Hepatocyte (in vitro differentiated cells): Measurements from ENCODE around the gene SHISA3.

Source experiments
- EZH2 ChIP-seq: fragments of 200-600 bp; sonication (generic); IDR thresholded peaks from 2 replicates; pipeline ENCODE4 v1.6.1; 2016; ENCODE audit warnings: antibody characterized with exemption, mild to moderate bottlenecking, borderline replicate concordance
- TF ChIP-seq, protein P1 (sequence below): fragments of 200-600 bp; sonication (generic); IDR thresholded peaks from 2 replicates; pipeline ENCODE4 v1.5.1; 2016; ENCODE audit warnings: antibody characterized with exemption, mild to moderate bottlenecking; ENCODE audit not compliant: poor library complexity

- TF ChIP-seq, protein P1, sequence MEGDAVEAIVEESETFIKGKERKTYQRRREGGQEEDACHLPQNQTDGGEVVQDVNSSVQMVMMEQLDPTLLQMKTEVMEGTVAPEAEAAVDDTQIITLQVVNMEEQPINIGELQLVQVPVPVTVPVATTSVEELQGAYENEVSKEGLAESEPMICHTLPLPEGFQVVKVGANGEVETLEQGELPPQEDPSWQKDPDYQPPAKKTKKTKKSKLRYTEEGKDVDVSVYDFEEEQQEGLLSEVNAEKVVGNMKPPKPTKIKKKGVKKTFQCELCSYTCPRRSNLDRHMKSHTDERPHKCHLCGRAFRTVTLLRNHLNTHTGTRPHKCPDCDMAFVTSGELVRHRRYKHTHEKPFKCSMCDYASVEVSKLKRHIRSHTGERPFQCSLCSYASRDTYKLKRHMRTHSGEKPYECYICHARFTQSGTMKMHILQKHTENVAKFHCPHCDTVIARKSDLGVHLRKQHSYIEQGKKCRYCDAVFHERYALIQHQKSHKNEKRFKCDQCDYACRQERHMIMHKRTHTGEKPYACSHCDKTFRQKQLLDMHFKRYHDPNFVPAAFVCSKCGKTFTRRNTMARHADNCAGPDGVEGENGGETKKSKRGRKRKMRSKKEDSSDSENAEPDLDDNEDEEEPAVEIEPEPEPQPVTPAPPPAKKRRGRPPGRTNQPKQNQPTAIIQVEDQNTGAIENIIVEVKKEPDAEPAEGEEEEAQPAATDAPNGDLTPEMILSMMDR: no peak
- TF ChIP-seq EZH2: no peak
Measured at GRCh38 chr4:42410446-42410845, 13.2 kb downstream of the SHISA3 start.
